Activated CD8-positive, alpha-beta memory T cell treated with anti-CD3 and anti-CD28 coated beads, Interleukin-2, amount 10 ng/mL, durations not matched to agents 7 days and 5 days (primary cell): ENCODE measurements around the gene KLHL21. TPM values are rescaled to one million over a fixed set of nuclear protein-coding genes. Genes with fewer than 3 reads are reported as not detected.

ENCODE experiments used
- ATAC-seq: fragments of 150-1000 bp; cut with Tn5 transposase; one replicate; pipeline ENCODE4 v1.10.0; 2021; ENCODE audit warnings: moderate library complexity
- CTCF ChIA-PET: fragments of 350-600 bp; sonication (Branson Sonifier 250); formaldehyde crosslinking; loops from one replicate; lab custom pipeline; 2021; ENCODE audit warnings: antibody characterized with exemption; lab: Charles Lee
- DNase-seq: peaks from one replicate; pipeline ENCODE4 v3.0.0-alpha.2; 2020
- H3K27ac Mint-ChIP-seq: one replicate; pipeline ENCODE4 v1.8.0; 2021; ENCODE audit warnings: mild to moderate bottlenecking, mixed read lengths
- H3K27me3 Mint-ChIP-seq: one replicate; pipeline ENCODE4 v1.8.0; 2021; ENCODE audit warnings: mixed read lengths
- H3K36me3 Mint-ChIP-seq: one replicate; pipeline ENCODE4 v1.8.0; 2021; ENCODE audit warnings: mild to moderate bottlenecking, mixed read lengths
- H3K4me1 Mint-ChIP-seq: one replicate; pipeline ENCODE4 v1.8.0; 2021; ENCODE audit warnings: mixed read lengths
- H3K4me3 Mint-ChIP-seq: one replicate; pipeline ENCODE4 v1.8.0; 2021; ENCODE audit warnings: mild to moderate bottlenecking, moderate library complexity, mixed read lengths
- H3K9me3 Mint-ChIP-seq: one replicate; pipeline ENCODE4 v1.8.0; 2022; ENCODE audit warnings: low read depth, mixed read lengths
- total RNA-seq, 2 experiments: library from RNA; stranded (reverse); gene quantifications; one replicate each; pipeline ENCODE4 v1.2.3, GENCODE V29; 2021

The KLHL21 gene
- total RNA-seq, 2 experiments from 2014 or later, result 23.9 to 28.2 TPM

DNA sequence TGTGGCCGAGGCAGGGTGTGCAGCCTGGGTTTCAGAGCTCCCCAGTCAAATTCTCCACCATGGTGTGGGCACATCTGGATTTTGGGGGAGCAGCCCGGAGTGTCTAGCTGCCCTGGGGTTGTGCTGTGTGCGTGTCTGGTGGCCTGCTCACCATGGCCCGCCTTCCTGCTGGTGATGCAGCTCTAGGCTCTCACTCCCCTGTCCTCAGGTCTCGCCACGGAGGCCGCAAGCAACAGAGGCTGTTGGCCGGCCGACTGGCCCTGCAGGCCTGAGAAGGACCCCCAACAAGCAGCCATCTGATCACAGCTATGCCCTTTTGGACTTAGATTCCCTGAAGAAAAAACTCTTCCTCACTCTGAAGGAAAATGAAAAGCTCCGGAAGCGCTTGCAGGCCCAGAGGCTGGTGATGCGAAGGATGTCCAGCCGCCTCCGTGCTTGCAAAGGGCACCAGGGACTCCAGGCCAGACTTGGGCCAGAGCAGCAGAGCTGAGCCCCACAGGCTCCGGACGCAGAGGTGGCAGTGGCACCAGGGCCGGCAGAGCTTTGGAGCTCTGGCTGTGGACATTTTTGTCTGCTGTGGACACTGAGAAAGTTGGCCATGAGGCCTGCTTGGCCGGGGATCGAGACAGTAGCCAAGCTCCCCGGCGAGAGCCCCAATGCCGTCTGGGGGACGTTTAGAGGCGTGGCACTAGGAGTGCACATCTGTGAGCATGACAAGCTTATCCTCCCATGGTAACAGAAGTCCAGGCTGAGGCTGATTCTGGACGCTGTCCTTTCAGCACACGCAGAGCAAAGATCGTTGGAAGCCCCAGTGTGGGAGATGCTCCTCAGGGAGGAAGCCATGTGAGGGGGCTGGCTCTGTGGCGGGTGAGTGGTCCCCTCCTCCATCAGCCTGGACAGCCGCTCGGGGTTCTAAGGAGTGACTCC lies 30.2 kb upstream of the KLHL21 start:
- Mint-ChIP-seq H3K36me3 (peaks cover 15% of the 10 kb centered on the region), H3K27me3 (no peaks in the 10 kb centered on the region), H3K4me3 (no peak overlapping the region), H3K4me1 (peaks cover 2% of the 10 kb centered on the region), H3K9me3 (no peaks in the 10 kb centered on the region), H3K27ac (no peak overlapping the region)
- no peak for DNase-seq
- no peak for ATAC-seq
- CTCF ChIA-PET, result interaction anchor here (0.6 to 2.2 kb wide), 3 partner anchors 15 to 427 kb away, joined by 3 to 5 read pairs (median 3); partner anchors contain the start of genes NOL9, RNF207 and TAS1R1

DNA sequence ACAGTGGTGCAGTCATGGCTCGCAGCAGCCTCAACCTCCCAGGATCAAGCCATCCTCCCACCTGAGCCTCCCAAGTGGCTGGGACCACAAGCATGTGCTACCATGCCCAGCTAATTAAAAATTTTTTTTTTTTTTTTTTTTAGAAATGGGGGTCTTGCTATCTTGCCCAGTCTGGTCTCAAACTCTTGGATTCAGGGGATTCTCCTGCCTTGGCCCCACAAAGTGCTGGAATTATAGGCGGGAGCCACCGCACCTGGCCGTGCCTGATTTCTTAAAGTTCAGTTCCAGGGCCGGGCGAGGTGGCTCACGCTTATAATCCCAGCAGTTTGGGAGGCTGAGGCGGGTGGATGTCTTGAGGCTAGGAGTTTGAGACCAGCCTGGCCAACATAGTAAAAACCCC lies 28.4 kb upstream of the KLHL21 start:
- Mint-ChIP-seq H3K27ac (no peak overlapping the region), H3K4me1 (peaks cover 19% of the 10 kb centered on the region), H3K36me3 (peaks cover 19% of the 10 kb centered on the region), H3K27me3 (no peaks in the 10 kb centered on the region), H3K9me3 (no peaks in the 10 kb centered on the region), H3K4me3 (no peak overlapping the region)
- no peak for DNase-seq
- ATAC-seq, result no peak
- CTCF ChIA-PET, result interaction anchor here (2.2 kb wide), 1 partner anchor 16 kb away, joined by 5 read pairs; no protein-coding TSS in a partner anchor

DNA sequence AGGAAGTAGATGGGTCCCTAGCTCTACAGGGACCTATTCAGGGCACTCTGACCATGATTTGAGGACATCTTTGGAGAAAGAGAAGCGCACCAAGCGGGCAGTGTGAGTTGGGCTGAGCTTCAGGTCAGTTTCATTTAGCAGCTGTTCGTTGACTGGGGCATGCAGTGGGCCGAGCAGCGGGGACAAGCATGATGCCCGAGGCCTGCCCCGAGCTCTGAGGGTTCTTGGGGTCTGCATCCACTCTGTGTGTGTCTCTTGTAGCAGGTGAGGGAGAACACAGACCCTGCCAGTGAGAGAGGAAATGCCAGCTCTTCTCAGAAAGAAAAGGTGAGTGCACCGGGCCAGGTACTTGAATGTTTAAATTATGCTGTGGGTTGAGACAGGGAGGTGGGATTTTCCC lies 27.4 kb upstream of the KLHL21 start:
- H3K9me3 Mint-ChIP-seq, result no peaks in the 10 kb centered on the region
- H3K36me3 Mint-ChIP-seq, result peaks cover 21% of the 10 kb centered on the region
- no peak for DNase-seq
- no peak overlapping the region for H3K4me3 Mint-ChIP-seq
- no peaks in the 10 kb centered on the region for H3K27me3 Mint-ChIP-seq
- peaks cover 23% of the 10 kb centered on the region for H3K4me1 Mint-ChIP-seq
- no peak for ATAC-seq
- no peak overlapping the region for H3K27ac Mint-ChIP-seq
- CTCF ChIA-PET, result interaction anchor here (0.6 to 1.0 kb wide), 2 partner anchors 17 to 24 kb away, joined by 4 to 5 read pairs; no protein-coding TSS in a partner anchor

DNA sequence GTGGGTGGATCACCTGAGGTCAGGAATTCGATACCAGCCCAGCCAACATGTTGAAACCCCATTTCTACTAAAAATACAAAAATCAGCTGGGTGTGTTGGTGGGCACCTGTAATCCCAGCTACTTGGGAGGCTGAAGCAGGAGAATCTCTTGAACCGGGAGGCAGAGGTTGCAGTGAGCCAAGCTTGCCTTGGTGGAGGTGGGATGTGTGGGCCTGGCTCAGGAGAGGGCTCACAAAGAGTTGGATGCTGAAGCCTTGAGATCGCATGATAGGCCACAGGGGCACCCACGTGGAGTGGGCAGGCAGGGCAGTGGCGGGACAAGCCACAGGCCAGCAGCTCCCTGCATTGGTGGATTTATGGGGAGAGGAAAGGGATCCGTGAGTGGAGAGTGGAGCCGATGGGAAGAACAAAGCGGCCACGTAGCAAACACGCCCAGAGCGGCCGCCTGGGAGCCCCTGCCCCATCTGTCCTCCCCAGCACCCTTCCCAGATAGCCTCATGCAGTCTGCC lies 26.4 kb upstream of the KLHL21 start:
- Mint-ChIP-seq H3K4me1 (peaks cover 28% of the 10 kb centered on the region), H3K27me3 (no peaks in the 10 kb centered on the region), H3K36me3 (peaks cover 19% of the 10 kb centered on the region), H3K4me3 (no peak overlapping the region), H3K9me3 (no peaks in the 10 kb centered on the region), H3K27ac (no peak overlapping the region)
- ATAC-seq (no peak), DNase-seq (no peak)
- CTCF ChIA-PET, result no interaction called here

DNA sequence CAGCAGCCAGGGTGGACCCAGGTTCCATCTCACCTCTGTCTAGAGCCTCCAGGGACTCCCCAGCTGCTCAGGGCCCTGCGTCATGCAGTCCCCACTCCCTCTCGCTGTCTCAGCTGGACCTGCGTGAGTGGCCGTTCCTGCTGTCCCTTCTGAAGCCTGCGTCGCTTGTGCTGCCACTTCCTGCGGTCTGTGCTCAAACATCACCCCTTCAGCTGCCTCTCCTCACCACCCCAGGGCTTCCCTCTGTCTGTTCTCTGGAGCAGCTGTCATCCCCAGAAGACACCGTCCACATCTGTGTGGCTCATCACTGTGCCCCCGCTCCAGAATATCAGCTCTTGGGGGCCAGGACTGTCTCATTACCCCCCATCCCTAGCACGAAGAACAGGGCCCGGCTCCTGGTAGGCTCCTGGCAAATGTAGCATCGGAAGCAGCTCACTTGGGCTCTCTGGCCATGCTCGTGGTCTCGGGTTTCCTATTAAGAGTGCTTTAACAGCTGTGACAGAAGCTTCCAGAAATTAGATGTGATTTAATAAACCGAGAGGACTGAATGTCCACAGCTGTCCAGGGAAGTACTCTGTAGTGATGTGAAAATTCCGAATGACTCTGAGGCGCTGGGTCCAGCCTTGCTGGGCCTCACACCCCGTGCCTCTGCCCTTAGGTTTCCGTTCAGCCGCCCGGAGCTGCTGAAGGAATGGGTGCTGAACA lies 25.3 kb upstream of the KLHL21 start:
- DNase-seq, result no peak
- Mint-ChIP-seq H3K4me3 (peak overlapping the region; percentile 29), H3K9me3 (no peaks in the 10 kb centered on the region), H3K27ac (peak overlapping the region; percentile 26), H3K4me1 (peaks cover 30% of the 10 kb centered on the region), H3K36me3 (peaks cover 16% of the 10 kb centered on the region), H3K27me3 (no peaks in the 10 kb centered on the region)
- CTCF ChIA-PET, result no interaction called here
- no peak for ATAC-seq

DNA sequence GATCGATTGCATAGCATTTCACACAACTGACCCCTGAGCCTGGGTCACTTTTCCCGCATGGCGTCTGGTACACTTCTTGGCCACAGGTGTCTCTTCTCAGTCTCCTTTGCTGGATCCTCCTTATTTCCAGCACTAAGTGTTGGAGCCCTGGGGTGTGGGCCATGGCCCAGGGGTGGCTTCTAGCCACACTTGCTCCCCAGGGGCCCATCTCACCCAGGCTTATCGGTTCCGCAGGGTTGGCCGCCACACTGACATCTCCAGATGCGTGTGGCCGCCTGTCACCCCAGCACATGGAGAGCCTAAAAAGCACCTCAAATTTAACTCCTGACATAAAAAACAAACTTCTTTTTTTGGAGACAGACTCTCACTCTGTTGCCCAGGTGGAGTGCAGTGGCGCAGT lies 24.4 kb upstream of the KLHL21 start:
- no peak for DNase-seq
- no peak for ATAC-seq
- peaks cover 16% of the 10 kb centered on the region for H3K36me3 Mint-ChIP-seq
- peaks cover 30% of the 10 kb centered on the region for H3K4me1 Mint-ChIP-seq
- H3K27ac Mint-ChIP-seq, result no peak overlapping the region
- H3K4me3 Mint-ChIP-seq, result peak overlapping the region; percentile 92
- H3K9me3 Mint-ChIP-seq, result no peaks in the 10 kb centered on the region
- CTCF ChIA-PET, result interaction anchor here (1.2 kb wide), 2 partner anchors 62 to 74 kb away, joined by 3 to 4 read pairs; partner anchors contain the start of gene DNAJC11
- no peaks in the 10 kb centered on the region for H3K27me3 Mint-ChIP-seq

DNA sequence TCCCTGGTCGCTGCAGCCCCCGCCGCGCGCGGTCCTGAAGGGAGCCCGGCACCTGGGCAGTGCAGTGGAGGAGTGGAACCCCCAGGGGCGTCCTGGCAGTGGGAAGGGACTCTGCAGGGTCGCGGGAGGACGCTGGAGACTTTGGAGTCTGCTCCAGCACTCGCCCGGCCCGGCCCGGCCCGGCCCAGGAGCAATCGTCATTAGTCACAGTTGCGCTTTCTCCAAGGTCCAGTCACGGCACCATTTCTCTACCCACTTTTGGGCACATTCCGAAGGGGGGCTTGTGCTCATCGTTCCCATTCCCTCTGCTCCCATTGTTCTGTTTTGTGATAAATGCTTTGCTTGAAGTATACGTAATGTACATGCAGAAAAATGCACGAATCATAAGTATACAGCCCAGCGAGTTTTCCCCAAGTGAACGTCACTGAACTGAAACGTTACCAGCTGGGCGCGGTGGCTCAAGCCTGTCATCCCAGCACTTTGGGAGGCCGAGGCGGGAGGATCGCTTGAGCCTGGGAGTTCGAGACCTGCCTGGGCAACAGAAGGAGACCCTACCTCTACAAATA lies 23.0 kb upstream of the KLHL21 start:
- ATAC-seq, result no peak
- peak overlapping the region; percentile 92 for H3K4me3 Mint-ChIP-seq
- peak overlapping the region; percentile 84 for H3K27ac Mint-ChIP-seq
- no peak for DNase-seq
- H3K9me3 Mint-ChIP-seq, result no peaks in the 10 kb centered on the region
- H3K4me1 Mint-ChIP-seq, result peaks cover 30% of the 10 kb centered on the region
- H3K27me3 Mint-ChIP-seq, result no peaks in the 10 kb centered on the region
- CTCF ChIA-PET, result interaction anchor here (0.7 to 1.2 kb wide), 4 partner anchors 64 to 139 kb away, joined by 3 to 4 read pairs (median 3); partner anchors contain the start of gene DNAJC11
- H3K36me3 Mint-ChIP-seq, result peaks cover 22% of the 10 kb centered on the region

DNA sequence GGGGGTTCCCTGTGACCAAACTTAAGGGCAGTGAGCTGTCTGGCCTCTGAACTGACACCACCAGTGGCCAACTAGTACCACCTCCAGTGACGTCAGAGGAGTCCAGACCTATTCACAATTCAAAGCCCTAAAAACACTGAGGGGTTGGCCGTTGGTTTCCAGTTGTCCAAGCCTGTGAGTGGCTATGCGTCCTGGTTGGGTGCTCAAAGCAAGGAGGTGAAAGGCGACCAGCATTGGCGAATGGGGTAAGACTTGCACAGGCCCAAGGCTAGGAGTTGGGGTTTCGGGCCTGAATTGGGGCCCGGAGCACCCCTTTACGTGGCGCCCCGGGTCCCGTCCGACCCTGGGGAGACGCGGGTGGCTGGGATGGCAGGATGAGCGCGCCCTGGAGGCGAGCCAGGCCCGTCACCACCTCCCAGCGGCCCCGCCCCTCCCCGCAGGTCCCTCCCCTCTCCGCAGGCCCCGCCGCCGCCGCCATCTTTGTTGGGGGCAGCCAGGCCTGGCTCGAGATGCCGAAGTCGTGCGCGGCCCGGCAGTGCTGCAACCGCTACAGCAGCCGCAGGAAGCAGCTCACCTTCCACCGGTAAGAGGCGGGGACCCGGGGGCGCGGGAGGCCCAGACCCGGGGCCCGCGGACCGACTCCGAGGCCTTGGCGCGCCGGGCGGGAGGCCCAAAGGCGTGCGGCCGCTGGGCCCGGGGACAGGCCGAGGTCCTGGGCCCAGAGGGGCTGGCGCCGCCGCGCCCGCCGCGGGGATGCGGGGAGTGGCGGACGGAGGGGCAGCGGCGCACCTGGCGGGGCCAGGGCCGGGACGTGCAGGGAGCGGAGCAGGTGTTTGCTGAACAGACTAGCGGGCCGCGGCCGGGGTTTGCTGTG lies 22.3 kb upstream of the KLHL21 start, which contains the start of gene THAP3:
TSS of gene THAP3 (plus strand) at position 159 of the 874 bp plus-strand sequence. CDS start at position 510, 351 bp downstream.
- DNase-seq, result peak; percentile 92
- ATAC-seq, result peak; percentile 97
- Mint-ChIP-seq H3K4me1 (peaks cover 30% of the 10 kb centered on the region), H3K27ac (peak within 1 kb of the TSS; percentile 84), H3K36me3 (peaks cover 24% of the 10 kb centered on the region), H3K27me3 (no peaks in the 10 kb centered on the region), H3K9me3 (no peaks in the 10 kb centered on the region), H3K4me3 (peak within 1 kb of the TSS; percentile 92)
- CTCF ChIA-PET, result interaction anchor here (0.7 to 0.8 kb wide), 2 partner anchors 70 to 92 kb away, joined by 3 read pairs; partner anchors contain the start of genes NOL9 and TAS1R1

DNA sequence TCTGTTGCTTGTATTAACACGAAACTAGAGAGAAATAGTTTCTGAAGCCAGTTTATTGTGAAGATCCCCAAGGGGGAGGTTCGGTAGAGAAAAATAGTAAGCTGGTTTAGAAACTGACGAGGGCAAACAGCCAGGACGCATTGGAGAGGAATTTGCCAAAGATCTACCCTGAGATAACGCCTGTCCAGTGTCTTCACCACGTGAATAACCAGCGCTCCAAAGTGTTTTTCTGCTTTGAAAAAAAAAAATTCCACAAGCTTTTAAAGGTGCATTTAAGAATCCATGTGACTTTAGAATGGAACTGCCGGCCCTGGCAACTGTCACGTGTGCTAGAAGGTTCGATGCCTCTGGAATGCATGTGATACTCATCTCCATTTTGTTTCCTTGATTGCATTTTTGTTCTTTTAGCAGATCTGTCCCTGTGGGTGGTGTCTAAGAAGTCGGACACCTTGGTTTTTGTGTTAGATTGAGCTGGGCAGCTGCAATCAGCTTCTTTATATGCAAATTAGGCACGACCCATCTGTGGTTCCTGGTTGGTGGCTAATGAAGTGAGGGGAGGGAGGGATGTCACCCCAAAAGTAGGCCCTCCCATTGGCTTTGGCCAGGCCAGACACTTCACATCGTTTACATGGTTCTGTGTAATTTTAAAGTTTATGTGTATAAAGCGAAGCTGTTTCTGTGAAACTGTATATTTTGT lies 20.7 kb upstream of the KLHL21 start:
- Mint-ChIP-seq H3K27me3 (no peaks in the 10 kb centered on the region), H3K36me3 (peaks cover 22% of the 10 kb centered on the region), H3K27ac (no peak overlapping the region)

DNA sequence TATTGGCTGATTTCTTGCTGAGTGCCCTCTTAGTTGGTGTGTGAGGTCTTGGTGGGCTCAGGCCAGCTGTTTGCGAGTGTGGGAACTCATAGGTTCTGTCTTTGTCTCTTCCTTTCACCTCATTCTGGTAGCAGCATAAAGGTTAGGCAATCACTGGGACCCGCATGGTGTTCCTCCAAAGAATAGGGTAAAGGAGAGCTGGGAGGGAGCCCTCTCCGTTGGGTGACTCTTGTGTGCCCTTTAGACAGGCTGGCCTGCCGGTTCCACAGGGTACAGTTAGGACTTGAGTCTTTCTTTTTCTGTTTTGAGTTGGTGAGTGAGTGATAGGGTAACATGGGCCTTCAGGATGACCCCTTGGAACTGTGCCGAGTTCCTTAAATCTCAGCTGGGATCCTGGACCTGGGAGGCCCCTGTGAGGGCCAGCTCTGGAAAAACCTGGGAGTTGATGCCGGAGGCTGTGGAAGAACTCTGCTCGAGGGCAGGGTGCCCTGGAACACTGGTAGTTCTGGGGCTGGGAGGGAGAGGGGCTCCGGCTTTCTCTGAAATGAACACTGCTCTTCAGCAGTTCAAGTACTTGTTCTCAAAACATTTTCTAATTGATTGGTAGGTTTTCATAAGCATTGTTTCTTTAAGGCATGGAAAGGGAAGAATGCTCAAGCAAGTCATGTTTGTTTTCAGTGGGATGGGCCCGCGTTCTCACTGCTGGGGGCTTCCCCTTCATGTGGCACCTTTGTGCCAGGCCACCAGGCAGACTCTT lies 19.9 kb upstream of the KLHL21 start:
- peaks cover 24% of the 10 kb centered on the region for H3K36me3 Mint-ChIP-seq
- H3K9me3 Mint-ChIP-seq, result no peaks in the 10 kb centered on the region
- no peak overlapping the region for H3K27ac Mint-ChIP-seq
- H3K27me3 Mint-ChIP-seq, result no peaks in the 10 kb centered on the region
- no peak for DNase-seq
- no peak for ATAC-seq
- peaks cover 25% of the 10 kb centered on the region for H3K4me1 Mint-ChIP-seq
- no peak overlapping the region for H3K4me3 Mint-ChIP-seq
- CTCF ChIA-PET, result interaction anchor here (1.4 kb wide), 1 partner anchor 22 kb away, joined by 3 read pairs; no protein-coding TSS in a partner anchor

More for the DNA sequence above, 20.7 kb upstream of the KLHL21 start:
- Mint-ChIP-seq H3K4me1 (peaks cover 30% of the 10 kb centered on the region), H3K9me3 (no peaks in the 10 kb centered on the region), H3K4me3 (no peak overlapping the region)
- CTCF ChIA-PET, result no interaction called here
- ATAC-seq (no peak), DNase-seq (no peak)
